ENCODE results near the gene WHRN.

WHRN gene

GRCh38 chr9:114486205-114486963 is 18.9 kb downstream of the WHRN start:
- no peak for DNase-seq (ENCODE audit: low read depth in 2 of 2)
- TF ChIP-seq, protein P1, sequence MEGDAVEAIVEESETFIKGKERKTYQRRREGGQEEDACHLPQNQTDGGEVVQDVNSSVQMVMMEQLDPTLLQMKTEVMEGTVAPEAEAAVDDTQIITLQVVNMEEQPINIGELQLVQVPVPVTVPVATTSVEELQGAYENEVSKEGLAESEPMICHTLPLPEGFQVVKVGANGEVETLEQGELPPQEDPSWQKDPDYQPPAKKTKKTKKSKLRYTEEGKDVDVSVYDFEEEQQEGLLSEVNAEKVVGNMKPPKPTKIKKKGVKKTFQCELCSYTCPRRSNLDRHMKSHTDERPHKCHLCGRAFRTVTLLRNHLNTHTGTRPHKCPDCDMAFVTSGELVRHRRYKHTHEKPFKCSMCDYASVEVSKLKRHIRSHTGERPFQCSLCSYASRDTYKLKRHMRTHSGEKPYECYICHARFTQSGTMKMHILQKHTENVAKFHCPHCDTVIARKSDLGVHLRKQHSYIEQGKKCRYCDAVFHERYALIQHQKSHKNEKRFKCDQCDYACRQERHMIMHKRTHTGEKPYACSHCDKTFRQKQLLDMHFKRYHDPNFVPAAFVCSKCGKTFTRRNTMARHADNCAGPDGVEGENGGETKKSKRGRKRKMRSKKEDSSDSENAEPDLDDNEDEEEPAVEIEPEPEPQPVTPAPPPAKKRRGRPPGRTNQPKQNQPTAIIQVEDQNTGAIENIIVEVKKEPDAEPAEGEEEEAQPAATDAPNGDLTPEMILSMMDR (IDR thresholded peaks at IDR 0.05; ENCODE audit: low read depth, low read length) = no peak
- H3K4me3 ChIP-seq (replicated peaks in 1 of 2; ENCODE audit: low read depth in 2 of 2, low read length in 2 of 2) = no peak overlapping the region

- TF ChIP-seq, protein P1 (IDR thresholded peaks at IDR 0.05; ENCODE audit: low read depth, low read length) = no peak
- H3K4me3 ChIP-seq (replicated peaks in 1 of 2; ENCODE audit: low read depth in 2 of 2, low read length in 2 of 2) = no peak overlapping the region
- DNase-seq (ENCODE audit: low read depth in 2 of 2) = peak; percentile 20 to 78
Observed at GRCh38 chr9:114484854-114485443, 20.3 kb downstream of the WHRN start.

DNA sequence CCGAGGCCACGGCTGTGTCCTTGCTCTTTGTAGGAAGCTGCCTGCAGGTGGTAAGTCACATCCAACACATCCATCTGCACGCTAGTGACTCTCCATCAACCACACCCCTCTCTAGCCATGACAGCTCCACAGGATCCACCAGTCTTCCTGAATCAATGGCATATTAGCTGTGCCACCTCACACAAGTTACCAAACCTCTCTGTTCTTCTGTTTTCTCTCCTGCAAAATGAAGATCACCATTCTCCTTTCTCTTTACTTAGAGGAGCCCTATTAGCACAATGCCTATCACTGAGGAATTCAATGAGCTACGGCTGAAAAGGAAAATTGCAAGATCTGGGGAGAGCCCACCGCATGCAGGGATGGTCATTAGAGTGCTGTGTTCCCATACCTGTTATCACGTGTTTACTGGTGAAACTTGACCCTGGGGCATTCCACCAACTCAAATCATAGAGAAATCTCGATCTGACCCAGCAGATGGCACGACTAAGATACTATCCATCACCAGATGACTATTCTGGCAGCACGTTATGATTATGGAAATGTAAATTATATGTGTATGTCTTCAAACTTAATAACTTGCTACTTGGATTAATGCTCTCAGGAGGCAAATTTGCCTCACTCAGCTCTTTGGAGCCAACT is 20.9 kb downstream of the WHRN start:
- TF ChIP-seq, protein P1 (IDR thresholded peaks at IDR 0.05; ENCODE audit: low read depth, low read length) = no peak
- no peak for DNase-seq (ENCODE audit: low read depth in 2 of 2)

GRCh38 chr9:114483499-114483898 is 21.8 kb downstream of the WHRN start:
- TF ChIP-seq, protein P1 (IDR thresholded peaks at IDR 0.05; ENCODE audit: low read depth, low read length) = no peak
- no peak for DNase-seq (ENCODE audit: low read depth in 2 of 2)
- no peak overlapping the region for H3K4me3 ChIP-seq (replicated peaks in 1 of 2; ENCODE audit: low read depth in 2 of 2, low read length in 2 of 2)

More for the DNA sequence above, 20.9 kb downstream of the WHRN start:
- H3K4me3 ChIP-seq (replicated peaks in 1 of 2; ENCODE audit: low read depth in 2 of 2, low read length in 2 of 2) = no peak overlapping the region

DNA sequence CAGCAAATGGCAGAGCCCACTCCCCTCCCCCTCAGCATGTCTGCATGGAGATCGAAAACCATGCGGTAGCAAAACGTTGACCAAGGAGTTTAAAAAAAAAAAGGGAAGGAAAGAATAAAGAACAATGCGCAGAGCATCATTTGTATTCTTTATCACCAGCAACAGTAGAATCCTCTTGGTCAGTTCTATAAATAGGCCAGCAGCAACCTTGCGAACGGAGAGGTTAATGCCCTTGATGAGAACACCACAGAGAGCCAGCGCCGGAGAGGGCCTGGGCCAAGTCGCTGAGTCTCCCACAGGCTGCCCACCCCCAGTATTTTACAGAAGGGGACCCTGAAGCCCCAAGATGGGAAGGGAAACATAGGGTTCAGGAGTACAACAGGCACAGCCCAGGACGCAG is 22.7 kb downstream of the WHRN start:
- H3K4me3 ChIP-seq (replicated peaks in 1 of 2; ENCODE audit: low read depth in 2 of 2, low read length in 2 of 2) = no peak overlapping the region
- TF ChIP-seq, protein P1 (IDR thresholded peaks at IDR 0.05; ENCODE audit: low read depth, low read length) = no peak
- no peak for DNase-seq (ENCODE audit: low read depth in 2 of 2)

GRCh38 chr9:114481789-114482188 is 23.5 kb downstream of the WHRN start:
- TF ChIP-seq, protein P1 (IDR thresholded peaks at IDR 0.05; ENCODE audit: low read depth, low read length) = no peak
- no peak for DNase-seq (ENCODE audit: low read depth in 2 of 2)
- no peak overlapping the region for H3K4me3 ChIP-seq (replicated peaks in 1 of 2; ENCODE audit: low read depth in 2 of 2, low read length in 2 of 2)

Data from cardiac fibroblast (primary cell).